PC-3 (cell line): ENCODE data around the gene MLYCD. TPM values are rescaled to one million over a fixed set of nuclear protein-coding genes. Genes with fewer than 3 reads are reported as not detected.

Source experiments
- ATAC-seq: fragments of 200-7000 bp; cut with Tn5 transposase; 2 replicates; pipeline ENCODE4 v1.9.1; 2020; ENCODE audit warnings: mild to moderate bottlenecking, moderate library complexity
- BruUV-seq: library from RNA; stranded (reverse); fragments of 400-500 nt; replicated peaks from 2 replicates; lab custom pipeline; 2021; lab: Mats Ljungman, UMichigan
- CTCF ChIA-PET: fragments of 300-600 bp; sonication (Branson Sonifier 250); formaldehyde crosslinking; loops from one replicate; lab custom pipeline; 2022; ENCODE audit warnings: antibody characterized with exemption; lab: Charles Lee
- POLR2A ChIA-PET: fragments of 300-600 bp; sonication (Branson Sonifier 250); formaldehyde crosslinking; loops from one replicate; lab custom pipeline; 2022; ENCODE audit warnings: antibody characterized with exemption; ENCODE audit not compliant: unreplicated experiment; lab: Charles Lee
- DNase-seq: peaks from one replicate; pipeline ENCODE4 v3.0.0-alpha.2; 2015
- H2AFZ ChIP-seq: fragments of 300-600 bp; sonication (generic); 2 replicates; pipeline ENCODE4 v1.6.0; 2016; ENCODE audit warnings: antibody characterized with exemption, low read length
- H3F3A ChIP-seq: fragments of 300-600 bp; sonication (generic); one replicate; pipeline ENCODE4 v1.6.0; 2017; ENCODE audit warnings: antibody characterized with exemption, low read length, control low read depth, mild to moderate bottlenecking; ENCODE audit not compliant: unreplicated experiment
- H3K27ac ChIP-seq: fragments of 300-600 bp; sonication (generic); 2 replicates; pipeline ENCODE4 v1.5.1; 2016; ENCODE audit warnings: mild to moderate bottlenecking, low read length
- H3K27me3 ChIP-seq: fragments of 300-600 bp; sonication (generic); 2 replicates; pipeline ENCODE4 v1.6.1; 2016; ENCODE audit warnings: low read length, mixed read lengths
- H3K36me3 ChIP-seq: fragments of 300-600 bp; sonication (generic); 2 replicates; pipeline ENCODE4 v1.6.1; 2016; ENCODE audit warnings: low read depth, mixed run types, low read length, mixed read lengths
- H3K4me1 ChIP-seq: fragments of 300-600 bp; sonication (generic); 2 replicates; pipeline ENCODE4 v1.5.1; 2016; ENCODE audit warnings: low read length; ENCODE audit not compliant: insufficient read depth
- H3K4me2 ChIP-seq: fragments of 300-600 bp; sonication (generic); 2 replicates; pipeline ENCODE4 v1.6.0; 2016; ENCODE audit warnings: low read length
- H3K4me3 ChIP-seq: fragments of 300-600 bp; sonication (generic); 2 replicates; pipeline ENCODE4 v1.5.1; 2016; ENCODE audit warnings: mild to moderate bottlenecking, low read length, mixed read lengths
- H3K79me2 ChIP-seq: fragments of 300-600 bp; sonication (generic); 2 replicates; pipeline ENCODE4 v1.6.1; 2017; ENCODE audit warnings: low read length, mixed read lengths
- H3K9ac ChIP-seq: fragments of 300-600 bp; sonication (generic); 2 replicates; pipeline ENCODE4 v1.6.0; 2016; ENCODE audit warnings: mild to moderate bottlenecking, low read length
- H3K9me2 ChIP-seq: fragments of 300-600 bp; sonication (generic); replicated peaks from 2 replicates; pipeline ENCODE4 v1.6.1; 2016; ENCODE audit warnings: mixed run types, low read length, mixed read lengths
- H3K9me3 ChIP-seq: fragments of 300-600 bp; sonication (generic); 2 replicates; pipeline ENCODE4 v1.6.1; 2016; ENCODE audit warnings: low read length, mixed read lengths
- H4K20me1 ChIP-seq: fragments of 300-600 bp; sonication (generic); 2 replicates; pipeline ENCODE4 v1.6.1; 2016; ENCODE audit warnings: low read length, mixed read lengths
- CTCF ChIP-seq: fragments of 300-600 bp; sonication (generic); conservative IDR thresholded peaks from 2 replicates; pipeline ENCODE4 v1.5.1; 2017; ENCODE audit warnings: antibody characterized with exemption, low read depth, mild to moderate bottlenecking, low read length
- EZH2 ChIP-seq: fragments of 300-600 bp; sonication (generic); IDR thresholded peaks from one replicate; pipeline ENCODE4 v1.6.1; 2017; ENCODE audit warnings: antibody characterized with exemption, mild to moderate bottlenecking, low read length; ENCODE audit not compliant: unreplicated experiment
- EZH2phosphoT487 ChIP-seq: fragments of 300-600 bp; sonication (generic); IDR thresholded peaks from 2 replicates; pipeline ENCODE4 v1.6.1; 2018; ENCODE audit warnings: mild to moderate bottlenecking, antibody characterized with exemption, low read length, borderline replicate concordance
- intact Hi-C: fragments of 100-400 bp; cut with micrococcal nuclease; formaldehyde crosslinking; loops from 2 replicates; pipeline ENCODE4 v1.9.0; 2023
- total RNA-seq: library from RNA; depleted of rRNA; stranded (reverse); fragments of >200 nt; gene quantifications from 2 replicates; pipeline ENCODE4 v1.2.3, GENCODE V29; 2014

The MLYCD gene
- total RNA-seq, 1 experiment from 2014 or later = 0.95 TPM

GRCh38 chr16:83878838-83879237 is 20.1 kb upstream of the MLYCD start:
- intact Hi-C loops = loop anchor here (1.0 kb wide), 1 partner anchor 53 kb away; no protein-coding TSS in a partner anchor
- Histone ChIP-seq H3K27ac (no peak overlapping the region), H3K36me3 (no peaks in the 10 kb centered on the region), H3K9me2 (no peaks in the 10 kb centered on the region), H3K4me3 (no peak overlapping the region), H3K4me2 (no peak overlapping the region), H3K9me3 (no peaks in the 10 kb centered on the region), H3K79me2 (no peaks in the 10 kb centered on the region), H2AFZ (no peak overlapping the region), H3F3A (no peaks in the 10 kb centered on the region), H3K4me1 (no peaks in the 10 kb centered on the region), H4K20me1 (no peaks in the 10 kb centered on the region), H3K27me3 (peaks cover 53% of the 10 kb centered on the region), H3K9ac (no peak overlapping the region)
- ATAC-seq (no peak), DNase-seq (peak; percentile 66)
- BruUV-seq = no TSS peak
- POLR2A ChIA-PET = no interaction called here
- CTCF ChIA-PET = no interaction called here
- TF ChIP-seq EZH2phosphoT487 (no peak), CTCF (peak; percentile 67)

- Histone ChIP-seq H3K27ac (no peak overlapping the region), H3K36me3 (no peaks in the 10 kb centered on the region), H3K9me2 (no peaks in the 10 kb centered on the region), H3K9ac (no peak overlapping the region), H2AFZ (no peak overlapping the region), H4K20me1 (no peaks in the 10 kb centered on the region), H3K9me3 (no peaks in the 10 kb centered on the region), H3K27me3 (peaks cover 49% of the 10 kb centered on the region), H3K4me3 (no peak overlapping the region), H3K4me1 (no peaks in the 10 kb centered on the region), H3K4me2 (no peak overlapping the region), H3K79me2 (no peaks in the 10 kb centered on the region), H3F3A (no peaks in the 10 kb centered on the region)
- BruUV-seq = no TSS peak
- DNase-seq (no peak), ATAC-seq (no peak)
- TF ChIP-seq CTCF = no peak
- TF ChIP-seq EZH2phosphoT487 = no peak
- no peak for TF ChIP-seq EZH2
- ChIA-PET CTCF (no interaction called here), POLR2A (no interaction called here)
- intact Hi-C loops = no loop called here
These were observed 16.6 kb upstream of the MLYCD start for GRCh38 chr16:83882163-83882885.

- Histone ChIP-seq H3K4me1 (no peaks in the 10 kb centered on the region), H3K79me2 (no peaks in the 10 kb centered on the region), H3F3A (no peaks in the 10 kb centered on the region), H4K20me1 (no peaks in the 10 kb centered on the region), H3K9ac (no peak overlapping the region), H3K36me3 (no peaks in the 10 kb centered on the region), H3K4me3 (no peak overlapping the region), H3K9me3 (no peaks in the 10 kb centered on the region), H3K27ac (no peak overlapping the region), H3K9me2 (no peaks in the 10 kb centered on the region), H3K4me2 (no peak overlapping the region), H2AFZ (no peak overlapping the region), H3K27me3 (peaks cover 29% of the 10 kb centered on the region)
- BruUV-seq = no TSS peak
- POLR2A ChIA-PET = no interaction called here
- intact Hi-C loops = no loop called here
- CTCF ChIA-PET = no interaction called here
- DNase-seq = no peak
- ATAC-seq = no peak
- TF ChIP-seq EZH2phosphoT487 (no peak), EZH2 (no peak), CTCF (no peak)
These were observed 12.5 kb upstream of the MLYCD start for GRCh38 chr16:83886199-83886971.
